ENCODE measurements around the gene RYR2. TPM values are rescaled to one million over a fixed set of nuclear protein-coding genes. Genes with fewer than 3 reads are reported as not detected.
A peak's percentile ranks its signal among the peaks of the same experiment; 100 is the strongest.

RYR2 gene
- total RNA-seq, 2 donors from 2014 or later, result 59.0 to 75.9 TPM

- ATAC-seq (ENCODE audit: insufficient number of reproducible peaks, low FRiP score, low read depth) (no peak), DNase-seq (ENCODE audit: low spot score) (no peak)
- Histone ChIP-seq H3K27me3 (replicated peaks; ENCODE audit: insufficient read depth) (no peaks in the 10 kb centered on the region), H3K27ac (no peak overlapping the region), H3K4me3 (peak overlapping the region; percentile 29), H3K4me1 (ENCODE audit: control insufficient read depth in 1 of 2, low read depth in 2 of 2) (peaks cover 14 to 49% of the 10 kb centered on the region in 2 donors), H3K9me3 (no peaks in the 10 kb centered on the region), H3K36me3 (no peaks in the 10 kb centered on the region)
- no peak for TF ChIP-seq CTCF (IDR thresholded peaks at IDR 0.05)
These were observed 129.6 kb downstream of the RYR2 start for GRCh38 chr1:237171454-237172117.

GRCh38 chr1:237172118-237172485 lies 130.1 kb downstream of the RYR2 start:
- no peak overlapping the region for H3K27ac ChIP-seq
- DNase-seq (ENCODE audit: low spot score) (no peak), ATAC-seq (ENCODE audit: insufficient number of reproducible peaks, low FRiP score, low read depth) (no peak)
- no peaks in the 10 kb centered on the region for H3K36me3 ChIP-seq
- H3K4me3 ChIP-seq, result no peak overlapping the region
- no peak for TF ChIP-seq CTCF (IDR thresholded peaks at IDR 0.05)
- peaks cover 14 to 47% of the 10 kb centered on the region in 2 donors for H3K4me1 ChIP-seq (ENCODE audit: control insufficient read depth in 1 of 2, low read depth in 2 of 2)
- no peaks in the 10 kb centered on the region for H3K9me3 ChIP-seq
- H3K27me3 ChIP-seq (replicated peaks; ENCODE audit: insufficient read depth), result no peaks in the 10 kb centered on the region

- ATAC-seq (ENCODE audit: insufficient number of reproducible peaks, low FRiP score, low read depth) (no peak), DNase-seq (ENCODE audit: low spot score) (no peak)
- TF ChIP-seq CTCF (IDR thresholded peaks at IDR 0.05), result no peak
- Histone ChIP-seq H3K4me1 (ENCODE audit: control insufficient read depth in 1 of 2, low read depth in 2 of 2) (peaks cover 21 to 53% of the 10 kb centered on the region in 2 donors), H3K36me3 (no peaks in the 10 kb centered on the region), H3K4me3 (no peak overlapping the region), H3K9me3 (no peaks in the 10 kb centered on the region), H3K27me3 (replicated peaks; ENCODE audit: insufficient read depth) (no peaks in the 10 kb centered on the region), H3K27ac (no peak overlapping the region)
These were observed 137.5 kb downstream of the RYR2 start for GRCh38 chr1:237179503-237179902.

- no peak for ATAC-seq (ENCODE audit: insufficient number of reproducible peaks, low FRiP score, low read depth)
- no peak for TF ChIP-seq CTCF (IDR thresholded peaks at IDR 0.05)
- DNase-seq (ENCODE audit: low spot score), result no peak
- Histone ChIP-seq H3K27ac (no peak overlapping the region), H3K27me3 (replicated peaks; ENCODE audit: insufficient read depth) (no peaks in the 10 kb centered on the region), H3K9me3 (no peaks in the 10 kb centered on the region), H3K4me1 (ENCODE audit: control insufficient read depth in 1 of 2, low read depth in 2 of 2) (peaks cover 21 to 53% of the 10 kb centered on the region in 2 donors), H3K4me3 (no peak overlapping the region), H3K36me3 (no peaks in the 10 kb centered on the region)
These were observed 138.3 kb downstream of the RYR2 start for GRCh38 chr1:237180256-237180655.

- DNase-seq (ENCODE audit: low spot score) (peak; percentile 38), ATAC-seq (ENCODE audit: insufficient number of reproducible peaks, low FRiP score, low read depth) (no peak)
- Histone ChIP-seq H3K4me1 (ENCODE audit: control insufficient read depth in 1 of 2, low read depth in 2 of 2) (peaks cover 27 to 66% of the 10 kb centered on the region in 2 donors), H3K4me3 (peak overlapping the region; percentile 2), H3K27ac (peak overlapping the region in 1 of 2 donors; percentile 36), H3K27me3 (replicated peaks; ENCODE audit: insufficient read depth) (no peaks in the 10 kb centered on the region), H3K36me3 (no peaks in the 10 kb centered on the region), H3K9me3 (no peaks in the 10 kb centered on the region)
- no peak for TF ChIP-seq CTCF (IDR thresholded peaks at IDR 0.05)
These were observed 139.8 kb downstream of the RYR2 start for GRCh38 chr1:237181743-237182317.
